DOHH2 (cell line): Measurements from ENCODE around the gene BRD8.
"Not testable (repeated sequence)": the region's sequence is repeated elsewhere in the genome, so short reads cannot be mapped to it uniquely, and the experiment has no call there.

Experiments
- H3F3A ChIP-seq: fragments of 200-600 bp; sonication (generic), shearing (Covaris generic); 2 replicates; pipeline ENCODE4 v1.6.0; 2016; ENCODE audit warnings: antibody characterized with exemption, mild to moderate bottlenecking; ENCODE audit not compliant: control insufficient read depth, insufficient read depth
- H3K27ac ChIP-seq: fragments of 200-600 bp; sonication (generic); 2 replicates; pipeline ENCODE4 v1.5.1; 2014; ENCODE audit warnings: low read depth, mild to moderate bottlenecking, low read length, moderate library complexity
- H3K27me3 ChIP-seq: fragments of 200-600 bp; sonication (generic); 2 replicates; pipeline ENCODE4 v1.6.1; 2014; ENCODE audit warnings: mild to moderate bottlenecking, low read length, mixed read lengths; ENCODE audit not compliant: control insufficient read depth
- H3K36me3 ChIP-seq: fragments of 200-600 bp; sonication (generic); 2 replicates; pipeline ENCODE4 v1.6.1; 2014; ENCODE audit warnings: mild to moderate bottlenecking, low read length, moderate library complexity, mixed read lengths; ENCODE audit not compliant: control insufficient read depth
- H3K4me1 ChIP-seq: fragments of 200-600 bp; sonication (generic); 2 replicates; pipeline ENCODE4 v1.6.1; 2014; ENCODE audit warnings: mild to moderate bottlenecking, low read length, mixed read lengths; ENCODE audit not compliant: control insufficient read depth
- H3K4me2 ChIP-seq: fragments of 200-600 bp; sonication (generic); 2 replicates; pipeline ENCODE4 v1.6.0; 2014; ENCODE audit warnings: mild to moderate bottlenecking, low read length, moderate library complexity
- H3K4me3 ChIP-seq: fragments of 200-600 bp; sonication (generic); 2 replicates; pipeline ENCODE4 v1.5.1; 2014; ENCODE audit warnings: mild to moderate bottlenecking, low read length, mixed read lengths
- H3K79me2 ChIP-seq: fragments of 200-600 bp; sonication (generic); 2 replicates; pipeline ENCODE4 v1.6.1; 2014; ENCODE audit warnings: mild to moderate bottlenecking, low read length, mixed read lengths; ENCODE audit not compliant: control insufficient read depth
- H3K9me2 ChIP-seq: fragments of 200-600 bp; sonication (generic); replicated peaks from 2 replicates; pipeline ENCODE4 v1.6.1; 2014; ENCODE audit warnings: mild to moderate bottlenecking, low read length, mixed read lengths; ENCODE audit not compliant: control insufficient read depth
- H3K9me3 ChIP-seq: fragments of 200-600 bp; sonication (generic); 2 replicates; pipeline ENCODE4 v1.6.1; 2014; ENCODE audit warnings: antibody characterized with exemption, low read length, mixed read lengths; ENCODE audit not compliant: control insufficient read depth, insufficient read depth
- H4K20me1 ChIP-seq: fragments of 200-600 bp; sonication (generic); 2 replicates; pipeline ENCODE4 v1.6.0; 2014; ENCODE audit warnings: low read depth, mild to moderate bottlenecking, antibody characterized with exemption, low read length, moderate library complexity; ENCODE audit not compliant: control insufficient read depth, insufficient read depth
- CTCF ChIP-seq: fragments of 200-600 bp; sonication (generic); IDR thresholded peaks from one replicate; pipeline ENCODE4 v1.5.1; 2014; ENCODE audit warnings: antibody characterized with exemption, mild to moderate bottlenecking, low read depth, low read length; ENCODE audit not compliant: poor library complexity, severe bottlenecking
- EZH2phosphoT487 ChIP-seq: fragments of 200-600 bp; sonication (generic); IDR thresholded peaks from 2 replicates; pipeline ENCODE4 v1.6.1; 2017; ENCODE audit warnings: borderline replicate concordance, mild to moderate bottlenecking, antibody characterized with exemption, low read length, moderate library complexity, mixed read lengths

Gene BRD8

GRCh38 chr5:138149530-138149929 lies 28.9 kb downstream of the BRD8 start:
- Histone ChIP-seq H3F3A (no peaks in the 10 kb centered on the region; the same call in 1 of the 2 replicates), H3K4me1 (no peaks in the 10 kb centered on the region)

GRCh38 chr5:138148811-138149210 lies 29.6 kb downstream of the BRD8 start:
- TF ChIP-seq EZH2phosphoT487 (no peak), CTCF (no peak)
- Histone ChIP-seq H4K20me1 (no peaks in the 10 kb centered on the region), H3K27ac (no peak overlapping the region), H3K4me1 (no peaks in the 10 kb centered on the region), H3K4me3 (no peak overlapping the region), H3K9me3 (0 out of 2 replicates have a peak, but pooled peaks cover under 1% of the 10 kb centered on the region), H3K9me2 (no peaks in the 10 kb centered on the region), H3K4me2 (no peak overlapping the region), H3K27me3 (no peaks in the 10 kb centered on the region), H3K36me3 (no peaks in the 10 kb centered on the region), H3K79me2 (no peaks in the 10 kb centered on the region), H3F3A (no peaks in the 10 kb centered on the region; the same call in 1 of the 2 replicates)

More at GRCh38 chr5:138149530-138149929, 28.9 kb downstream of the BRD8 start:
- Histone ChIP-seq H3K9me2 (no peaks in the 10 kb centered on the region), H3K27me3 (no peaks in the 10 kb centered on the region), H3K27ac (no peak overlapping the region), H3K4me2 (no peak overlapping the region), H4K20me1 (no peaks in the 10 kb centered on the region), H3K79me2 (no peaks in the 10 kb centered on the region), H3K36me3 (no peaks in the 10 kb centered on the region), H3K9me3 (no peaks in the 10 kb centered on the region), H3K4me3 (no peak overlapping the region)
- TF ChIP-seq EZH2phosphoT487 = no peak
- TF ChIP-seq CTCF = no peak

- H3K9me3 ChIP-seq, H3K4me3 ChIP-seq, H3K27ac ChIP-seq, H3K9me2 ChIP-seq, H4K20me1 ChIP-seq, H3F3A ChIP-seq, H3K4me1 ChIP-seq, H3K36me3 ChIP-seq, H3K4me2 ChIP-seq, H3K79me2 ChIP-seq, H3K27me3 ChIP-seq: not testable (repeated sequence)
Observed at GRCh38 chr5:138143578-138143977, 34.9 kb downstream of the BRD8 start.

- no peaks in the 10 kb centered on the region for H3K79me2 ChIP-seq
Observed at GRCh38 chr5:138141734-138142133, 36.7 kb downstream of the BRD8 start.

More at GRCh38 chr5:138141734-138142133, 36.7 kb downstream of the BRD8 start:
- H3K4me1 ChIP-seq = peaks cover 9% of the 10 kb centered on the region
- no peaks in the 10 kb centered on the region for H3K36me3 ChIP-seq
- no peak overlapping the region for H3K4me3 ChIP-seq
- no peak overlapping the region for H3K27ac ChIP-seq
- no peak for TF ChIP-seq EZH2phosphoT487
- no peak for TF ChIP-seq CTCF
- H4K20me1 ChIP-seq = no peaks in the 10 kb centered on the region
- H3K9me3 ChIP-seq = 0 out of 2 replicates have a peak, but pooled peaks cover 3% of the 10 kb centered on the region
- H3K9me2 ChIP-seq = no peaks in the 10 kb centered on the region
- H3K4me2 ChIP-seq = no peak overlapping the region
- H3K27me3 ChIP-seq = no peaks in the 10 kb centered on the region
- H3F3A ChIP-seq = no peaks in the 10 kb centered on the region; the same call in 1 of the 2 replicates
